Purkinje cell (primary cell): ENCODE measurements around the gene DCLRE1B. TPM values are rescaled to one million over a fixed set of nuclear protein-coding genes. Genes with fewer than 3 reads are reported as not detected.

Source experiments
- polyA plus RNA-seq: library from polyadenylated mRNA; unstranded; fragments of >200 nt; fragmentation: Nextera tagmentation; gene quantifications from 2 replicates; pipeline ENCODE4 v1.2.1, GENCODE V29; 2014

The DCLRE1B gene
- polyA plus RNA-seq: 0.08 and 1.8 TPM in 2 replicates

GRCh38 chr1:113904674-113905434 is at the start of gene DCLRE1B, which contains the start of gene AP4B1:
Gene DCLRE1B, plus strand, starts transcription at chr1:113905326. Its CDS starts 261 bp downstream, at chr1:113905587.
Gene AP4B1, minus strand, starts transcription at chr1:113904799. Its CDS starts 82 bp downstream, at chr1:113904717.

GRCh38 chr1:113871597-113872113 is 33.5 kb upstream of the DCLRE1B start, which contains the start of gene PTPN22:
Gene PTPN22, minus strand, starts transcription at chr1:113871712.

GRCh38 chr1:113887402-113888175 is 17.5 kb upstream of the DCLRE1B start, which contains the start of gene BCL2L15:
Gene BCL2L15, minus strand, starts transcription at chr1:113887581. Its CDS starts 206 bp downstream, at chr1:113887375.

GRCh38 chr1:113928941-113929749 is 24.0 kb downstream of the DCLRE1B start, which contains the start of gene HIPK1:
Gene HIPK1, plus strand, starts transcription at chr1:113929324.

Other genes with a start within 250 kb of the DCLRE1B start
- gene PHTF1, start 145.8 kb upstream of the DCLRE1B start, polyA plus RNA-seq: 57.5 and 69.8 TPM in 2 replicates
- 16.4 and 22.3 TPM in 2 replicates for gene RSBN1, start 92.8 kb upstream of the DCLRE1B start, polyA plus RNA-seq
- gene PTPN22, start 33.6 kb upstream of the DCLRE1B start, polyA plus RNA-seq: 0.58 and 2.0 TPM in 2 replicates
- not detected in 2 replicates for gene BCL2L15, start 17.7 kb upstream of the DCLRE1B start, polyA plus RNA-seq
- gene AP4B1, start 527 bp upstream of the DCLRE1B start, polyA plus RNA-seq: 7.1 and 8.8 TPM in 2 replicates
- 14.2 and 19.4 TPM in 2 replicates for gene HIPK1, start 24.0 kb downstream of the DCLRE1B start, polyA plus RNA-seq
- gene OLFML3, start 74.1 kb downstream of the DCLRE1B start, polyA plus RNA-seq: 0.50 TPM in 1 of 2 replicates, not detected in the other
- 0.48 TPM in 1 of 2 replicates, not detected in the other for gene SYT6, start 248.5 kb downstream of the DCLRE1B start, polyA plus RNA-seq